Neural progenitor cell (in vitro differentiated cells): ENCODE results near the gene TTPAL. TPM values are rescaled to one million over a fixed set of nuclear protein-coding genes. Genes with fewer than 3 reads are reported as not detected.

Experiments
- DNase-seq: peaks from one replicate; pipeline ENCODE4 v3.0.0-alpha.2; 2016; ENCODE audit warnings: low spot score
- H2AFZ ChIP-seq: fragments of 200-600 bp; sonication (generic); replicated peaks from 2 replicates; pipeline ENCODE4 v1.6.1; 2016; ENCODE audit warnings: antibody characterized with exemption
- H3F3A ChIP-seq: fragments of 200-600 bp; sonication (generic); 2 replicates; pipeline ENCODE4 v1.6.1; 2016; ENCODE audit warnings: antibody characterized with exemption, low read depth
- H3K27ac ChIP-seq: fragments of 200-600 bp; sonication (generic); 2 replicates; pipeline ENCODE4 v1.5.1; 2016; ENCODE audit warnings: mild to moderate bottlenecking
- H3K27me3 ChIP-seq: fragments of 200-600 bp; sonication (generic); 2 replicates; pipeline ENCODE4 v1.6.1; 2016; ENCODE audit warnings: mild to moderate bottlenecking, moderate library complexity
- H3K36me3 ChIP-seq: fragments of 200-600 bp; sonication (generic); 2 replicates; pipeline ENCODE4 v1.5.1; 2016
- H3K4me1 ChIP-seq: fragments of 200-600 bp; sonication (generic); 2 replicates; pipeline ENCODE4 v1.6.1; 2016; ENCODE audit warnings: mixed run types
- H3K4me2 ChIP-seq: fragments of 200-600 bp; sonication (generic); 2 replicates; pipeline ENCODE4 v1.6.1; 2016
- H3K4me3 ChIP-seq: fragments of 200-600 bp; sonication (generic); 2 replicates; pipeline ENCODE4 v1.5.1; 2016
- H3K79me2 ChIP-seq: fragments of 200-600 bp; sonication (generic); 2 replicates; pipeline ENCODE4 v1.6.1; 2016; ENCODE audit warnings: low read depth
- H3K9ac ChIP-seq: fragments of 200-600 bp; sonication (generic); 2 replicates; pipeline ENCODE4 v1.6.1; 2016
- H3K9me3 ChIP-seq: fragments of 200-600 bp; sonication (generic); 2 replicates; pipeline ENCODE4 v1.5.1; 2016; ENCODE audit warnings: low read depth
- H4K20me1 ChIP-seq: fragments of 200-600 bp; sonication (generic); 2 replicates; pipeline ENCODE4 v1.6.1; 2016; ENCODE audit warnings: low read depth
- H3K27ac Mint-ChIP-seq: 3 replicates; pipeline ENCODE4 v1.8.0; 2021; ENCODE audit warnings: mixed read lengths
- H3K27me3 Mint-ChIP-seq: 2 replicates; pipeline ENCODE4 v1.8.0; 2022; ENCODE audit warnings: low read depth, mild to moderate bottlenecking, inconsistent platforms, moderate library complexity, mixed read lengths; ENCODE audit not compliant: insufficient read depth
- H3K36me3 Mint-ChIP-seq: 3 replicates; pipeline ENCODE4 v1.8.0; 2021; ENCODE audit warnings: mixed read lengths
- H3K4me1 Mint-ChIP-seq: 3 replicates; pipeline ENCODE4 v1.8.0; 2021; ENCODE audit warnings: mixed read lengths
- H3K4me3 Mint-ChIP-seq: 3 replicates; pipeline ENCODE4 v1.8.0; 2021; ENCODE audit warnings: mild to moderate bottlenecking, moderate library complexity, mixed read lengths
- H3K9me3 Mint-ChIP-seq: 3 replicates; pipeline ENCODE4 v1.8.0; 2020; ENCODE audit warnings: mixed read lengths
- EZH2 ChIP-seq: fragments of 200-600 bp; sonication (generic); IDR thresholded peaks from 2 replicates; pipeline ENCODE4 v1.6.1; 2017; ENCODE audit warnings: antibody characterized with exemption, mild to moderate bottlenecking, moderate library complexity
- EZH2phosphoT487 ChIP-seq: fragments of 200-600 bp; sonication (generic); IDR thresholded peaks from 2 replicates; pipeline ENCODE4 v1.6.1; 2017; ENCODE audit warnings: antibody characterized with exemption
- total RNA-seq: library from RNA; depleted of rRNA; stranded (reverse); fragments of >200 nt; gene quantifications from 2 replicates; pipeline ENCODE4 v1.2.3, GENCODE V29; 2015; ENCODE audit warnings: low replicate concordance
- TF ChIP-seq, protein P1 (sequence below): fragments of 200-600 bp; sonication (generic); IDR thresholded peaks from 2 replicates; pipeline ENCODE4 v1.5.1; 2017; ENCODE audit warnings: antibody characterized with exemption, mild to moderate bottlenecking

TTPAL gene
- total RNA-seq, 1 donor from 2014 or later = 7.8 TPM

GRCh38 chr20:44502968-44503367 is 27.3 kb downstream of the TTPAL start:
- peaks cover 21% of the 10 kb centered on the region for H3K36me3 Mint-ChIP-seq
- H3K27ac Mint-ChIP-seq = no peak overlapping the region

DNA sequence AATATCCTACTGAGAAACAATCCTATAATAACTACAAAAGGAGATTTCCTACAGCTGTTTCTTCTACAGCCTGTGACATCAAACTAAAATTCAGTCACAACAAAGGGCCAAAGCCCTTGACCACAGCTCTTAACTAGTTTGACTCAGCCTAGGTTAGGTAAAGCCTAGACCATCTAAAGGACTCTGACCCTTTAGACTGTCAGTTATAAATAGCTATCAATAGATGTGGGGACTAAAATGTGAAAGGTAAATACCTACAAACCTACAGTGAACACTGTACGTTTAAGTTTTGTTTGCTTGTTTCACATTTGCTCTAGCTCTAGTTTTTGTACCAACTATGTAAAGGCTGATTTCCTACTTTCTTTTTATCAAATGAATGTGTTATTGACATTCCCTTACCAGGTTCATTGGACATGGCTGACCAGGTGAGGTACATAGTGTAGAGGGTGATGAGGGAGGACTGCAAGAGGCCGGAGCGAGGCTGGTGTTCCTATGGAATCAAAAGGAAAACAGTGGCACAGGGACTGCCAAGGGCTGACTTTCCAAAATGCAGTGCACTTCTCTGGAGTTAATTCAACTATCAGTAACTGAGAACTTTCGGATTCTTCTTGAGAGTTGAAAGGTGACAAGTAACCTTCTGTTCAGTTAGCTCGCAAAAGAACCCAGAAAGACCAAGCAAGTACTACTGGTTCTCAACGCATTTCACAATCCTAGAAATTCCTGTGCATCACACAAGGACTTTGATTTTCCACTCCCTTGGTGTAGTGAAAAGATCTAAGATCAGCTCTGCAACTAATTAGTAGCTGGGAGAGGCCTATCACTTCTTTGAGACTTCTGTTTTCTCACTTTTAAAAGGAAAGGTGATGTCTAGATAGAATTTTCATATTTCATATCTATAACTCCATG is 29.0 kb downstream of the TTPAL start:
- no peak overlapping the region for H3K27ac ChIP-seq
- no peak for DNase-seq
- Mint-ChIP-seq H3K27ac (no peak overlapping the region), H3K9me3 (no peaks in the 10 kb centered on the region), H3K36me3 (peaks cover 16% of the 10 kb centered on the region), H3K27me3 (peaks cover 2% of the 10 kb centered on the region), H3K4me3 (no peak overlapping the region), H3K4me1 (no peaks in the 10 kb centered on the region)
- H3K36me3 ChIP-seq = no peaks in the 10 kb centered on the region
- no peaks in the 10 kb centered on the region for H3K9me3 ChIP-seq
- no peaks in the 10 kb centered on the region for H3K79me2 ChIP-seq
- no peak overlapping the region for H3K4me3 ChIP-seq
- no peaks in the 10 kb centered on the region for H3F3A ChIP-seq
- no peaks in the 10 kb centered on the region for H4K20me1 ChIP-seq
- H2AFZ ChIP-seq = no peak overlapping the region
- H3K4me2 ChIP-seq = no peak overlapping the region
- H3K9ac ChIP-seq = no peak overlapping the region
- no peaks in the 10 kb centered on the region for H3K27me3 ChIP-seq
- no peaks in the 10 kb centered on the region for H3K4me1 ChIP-seq
- TF ChIP-seq, protein P1, sequence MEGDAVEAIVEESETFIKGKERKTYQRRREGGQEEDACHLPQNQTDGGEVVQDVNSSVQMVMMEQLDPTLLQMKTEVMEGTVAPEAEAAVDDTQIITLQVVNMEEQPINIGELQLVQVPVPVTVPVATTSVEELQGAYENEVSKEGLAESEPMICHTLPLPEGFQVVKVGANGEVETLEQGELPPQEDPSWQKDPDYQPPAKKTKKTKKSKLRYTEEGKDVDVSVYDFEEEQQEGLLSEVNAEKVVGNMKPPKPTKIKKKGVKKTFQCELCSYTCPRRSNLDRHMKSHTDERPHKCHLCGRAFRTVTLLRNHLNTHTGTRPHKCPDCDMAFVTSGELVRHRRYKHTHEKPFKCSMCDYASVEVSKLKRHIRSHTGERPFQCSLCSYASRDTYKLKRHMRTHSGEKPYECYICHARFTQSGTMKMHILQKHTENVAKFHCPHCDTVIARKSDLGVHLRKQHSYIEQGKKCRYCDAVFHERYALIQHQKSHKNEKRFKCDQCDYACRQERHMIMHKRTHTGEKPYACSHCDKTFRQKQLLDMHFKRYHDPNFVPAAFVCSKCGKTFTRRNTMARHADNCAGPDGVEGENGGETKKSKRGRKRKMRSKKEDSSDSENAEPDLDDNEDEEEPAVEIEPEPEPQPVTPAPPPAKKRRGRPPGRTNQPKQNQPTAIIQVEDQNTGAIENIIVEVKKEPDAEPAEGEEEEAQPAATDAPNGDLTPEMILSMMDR = no peak
- TF ChIP-seq EZH2 = no peak
- TF ChIP-seq EZH2phosphoT487 = no peak

More at GRCh38 chr20:44502968-44503367, 27.3 kb downstream of the TTPAL start:
- TF ChIP-seq EZH2phosphoT487 (no peak), EZH2 (no peak)
- TF ChIP-seq, protein P1 = no peak
- Mint-ChIP-seq H3K4me3 (no peak overlapping the region), H3K9me3 (no peaks in the 10 kb centered on the region), H3K27me3 (peaks cover 2% of the 10 kb centered on the region), H3K4me1 (no peaks in the 10 kb centered on the region)
- Histone ChIP-seq H3K9me3 (no peaks in the 10 kb centered on the region), H3K36me3 (no peaks in the 10 kb centered on the region), H3K4me1 (no peaks in the 10 kb centered on the region), H3K27ac (no peak overlapping the region), H3K27me3 (no peaks in the 10 kb centered on the region), H3K4me2 (no peak overlapping the region), H3F3A (no peaks in the 10 kb centered on the region), H3K79me2 (no peaks in the 10 kb centered on the region), H3K9ac (no peak overlapping the region), H2AFZ (no peak overlapping the region), H3K4me3 (no peak overlapping the region), H4K20me1 (no peaks in the 10 kb centered on the region)
- no peak for DNase-seq

GRCh38 chr20:44509762-44510161 is 34.1 kb downstream of the TTPAL start:
- TF ChIP-seq EZH2 (no peak), EZH2phosphoT487 (no peak)
- TF ChIP-seq, protein P1 = no peak
- no peaks in the 10 kb centered on the region for H4K20me1 ChIP-seq
- peaks cover 8% of the 10 kb centered on the region for H3K79me2 ChIP-seq
- H3K4me1 ChIP-seq = no peaks in the 10 kb centered on the region
- no peak overlapping the region for H3K4me3 ChIP-seq
- no peaks in the 10 kb centered on the region for H3K36me3 ChIP-seq
- Mint-ChIP-seq H3K27ac (no peak overlapping the region), H3K4me3 (no peak overlapping the region), H3K9me3 (no peaks in the 10 kb centered on the region), H3K27me3 (no peaks in the 10 kb centered on the region), H3K4me1 (no peaks in the 10 kb centered on the region), H3K36me3 (peaks cover 1% of the 10 kb centered on the region)
- H3K27me3 ChIP-seq = no peaks in the 10 kb centered on the region
- no peak overlapping the region for H3K4me2 ChIP-seq
- H3K9ac ChIP-seq = no peak overlapping the region
- no peak overlapping the region for H3K27ac ChIP-seq
- H2AFZ ChIP-seq = no peak overlapping the region
- H3K9me3 ChIP-seq = no peaks in the 10 kb centered on the region
- DNase-seq = no peak
- no peaks in the 10 kb centered on the region for H3F3A ChIP-seq
